Mesenchymal stem cell (in vitro differentiated cells and primary cell): ENCODE data around the gene COBLL1.

Source experiments
- DNase-seq: peaks from one replicate; pipeline ENCODE4 v3.0.0-alpha.2; 2013
- H2AFZ ChIP-seq: one replicate; pipeline ENCODE4 v1.6.1; 2013; ENCODE audit warnings: low read depth, mild to moderate bottlenecking, control low read depth, inconsistent platforms, low read length, moderate library complexity
- H2AK5ac ChIP-seq: 2 replicates; pipeline ENCODE4 v1.6.1; 2013; ENCODE audit warnings: low read length, moderate library complexity, mild to moderate bottlenecking, inconsistent platforms; ENCODE audit not compliant: severe bottlenecking
- H2BK120ac ChIP-seq: one replicate; pipeline ENCODE4 v1.6.1; 2013; ENCODE audit warnings: low read depth, mild to moderate bottlenecking, inconsistent platforms, low read length, moderate library complexity
- H2BK12ac ChIP-seq, 2 experiments: one replicate each; pipeline ENCODE4 v1.6.1; 2013; ENCODE audit warnings: inconsistent platforms in 2 of 2, low read length in 2 of 2, mild to moderate bottlenecking in 2 of 2, moderate library complexity in 2 of 2, control low read depth in 1 of 2
- H2BK15ac ChIP-seq: one replicate; pipeline ENCODE4 v1.6.1; 2013; ENCODE audit warnings: mild to moderate bottlenecking, low read depth, inconsistent platforms; ENCODE audit not compliant: poor library complexity, severe bottlenecking
- H2BK5ac ChIP-seq: 2 replicates; pipeline ENCODE4 v1.6.1; 2013; ENCODE audit warnings: low read depth, mild to moderate bottlenecking, low read length, control low read depth, inconsistent platforms; ENCODE audit not compliant: poor library complexity, severe bottlenecking
- H3K14ac ChIP-seq, 2 experiments: one replicate each; pipeline ENCODE4 v1.6.1; 2013; ENCODE audit warnings: inconsistent platforms in 2 of 2, low read length in 2 of 2, control low read depth in 1 of 2, mild to moderate bottlenecking in 1 of 2, moderate library complexity in 1 of 2
- H3K18ac ChIP-seq, 2 experiments: one replicate each; pipeline ENCODE4 v1.6.1; 2013; ENCODE audit warnings: inconsistent platforms in 2 of 2, low read length in 2 of 2, control low read depth in 1 of 2, low read depth in 1 of 2, mild to moderate bottlenecking in 1 of 2
- H3K23ac ChIP-seq, 2 experiments: one replicate each; pipeline ENCODE4 v1.6.1; 2013; ENCODE audit warnings: inconsistent platforms in 2 of 2, low read length in 2 of 2, mild to moderate bottlenecking in 2 of 2, moderate library complexity in 2 of 2, control low read depth in 1 of 2
- H3K27ac ChIP-seq: 2 replicates; pipeline ENCODE4 v1.5.1; 2013; ENCODE audit warnings: mild to moderate bottlenecking, moderate library complexity, low read length, control low read depth, inconsistent platforms; ENCODE audit not compliant: poor library complexity, severe bottlenecking
- H3K27me3 ChIP-seq, 2 experiments: 2 replicates each; pipeline versions ENCODE4 v1.6.1 to v1.7.0; 2013; ENCODE audit warnings: low read length in 2 of 2, mild to moderate bottlenecking in 2 of 2, moderate library complexity in 2 of 2, control low read depth in 1 of 2, inconsistent platforms in 1 of 2; ENCODE audit not compliant: control insufficient read depth in 1 of 2, insufficient read depth in 1 of 2
- H3K36me3 ChIP-seq, 2 experiments: 2 replicates each; pipeline versions ENCODE4 v1.6.1 to v1.7.0; 2013; ENCODE audit warnings: low read length in 2 of 2, control low read depth in 1 of 2, inconsistent platforms in 1 of 2, low read depth in 1 of 2, mild to moderate bottlenecking in 1 of 2; ENCODE audit not compliant: insufficient read depth in 2 of 2, control insufficient read depth in 1 of 2
- H3K4ac ChIP-seq, 2 experiments: one replicate each; pipeline ENCODE4 v1.6.1; 2013; ENCODE audit warnings: inconsistent platforms in 2 of 2, low read length in 2 of 2, mild to moderate bottlenecking in 2 of 2, moderate library complexity in 2 of 2, control low read depth in 1 of 2, low read depth in 1 of 2
- H3K4me1 ChIP-seq: 2 replicates; pipeline ENCODE4 v1.6.1; 2013; ENCODE audit warnings: low read depth, low read length, control low read depth; ENCODE audit not compliant: control insufficient read depth, insufficient read depth
- H3K4me2 ChIP-seq: 2 replicates; pipeline ENCODE4 v1.6.1; 2013; ENCODE audit warnings: low read length, mild to moderate bottlenecking, inconsistent platforms; ENCODE audit not compliant: poor library complexity, severe bottlenecking
- H3K4me3 ChIP-seq, 2 experiments: 2 replicates each; pipeline versions ENCODE4 v1.5.1 to v1.7.0; 2013; ENCODE audit warnings: low read length in 2 of 2, mild to moderate bottlenecking in 2 of 2, control low read depth in 1 of 2, low read depth in 1 of 2; ENCODE audit not compliant: insufficient read depth in 1 of 2
- H3K79me1 ChIP-seq: replicated peaks from 2 replicates; pipeline ENCODE4 v1.6.1; 2013; ENCODE audit warnings: mild to moderate bottlenecking, control low read depth, low read length, inconsistent platforms; ENCODE audit not compliant: poor library complexity, severe bottlenecking
- H3K9ac ChIP-seq: 2 replicates; pipeline ENCODE4 v1.7.0; 2013; ENCODE audit warnings: mild to moderate bottlenecking, low read length, moderate library complexity
- H3K9me3 ChIP-seq: 2 replicates; pipeline ENCODE4 v1.7.0; 2013; ENCODE audit warnings: mild to moderate bottlenecking, low read length; ENCODE audit not compliant: control insufficient read depth
- H4K8ac ChIP-seq: one replicate; pipeline ENCODE4 v1.6.1; 2013; ENCODE audit warnings: inconsistent platforms, mild to moderate bottlenecking, low read length, moderate library complexity
- H4K91ac ChIP-seq: one replicate; pipeline ENCODE4 v1.6.1; 2013; ENCODE audit warnings: mild to moderate bottlenecking, low read length, inconsistent platforms
- WGBS: methylation state at CpG from one replicate; pipeline ENCODE4 v1.1.7; 2013; ENCODE audit warnings: mixed read lengths; 5-methylcytosine and 5-hydroxymethylcytosine counted together

Gene COBLL1

DNA sequence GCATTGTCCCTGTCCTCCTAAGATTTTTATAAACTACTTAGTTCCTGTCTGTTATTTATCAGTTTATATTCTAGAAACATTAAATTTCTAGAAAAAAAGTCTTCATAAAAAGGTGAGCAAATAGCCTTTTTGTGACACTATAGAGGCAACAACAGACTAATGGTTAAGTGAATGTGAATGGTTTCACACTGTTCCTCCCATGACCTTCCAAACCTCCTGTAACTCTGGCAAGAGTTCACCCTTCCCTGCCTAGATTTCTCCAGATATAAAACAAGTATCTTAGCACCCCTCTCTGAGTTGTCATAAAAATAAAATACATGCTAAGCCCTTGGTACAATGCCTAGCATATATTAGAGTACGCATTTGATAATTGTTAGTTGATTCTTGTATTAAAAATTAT, 29.2 kb downstream of the COBLL1 start:
- H2BK120ac ChIP-seq: no peak overlapping the region
- peaks cover 4% of the 10 kb centered on the region for H3K4me1 ChIP-seq
- no peak overlapping the region for H3K4me2 ChIP-seq
- H4K8ac ChIP-seq: no peak overlapping the region
- H3K18ac ChIP-seq: no peak overlapping the region
- no CpG with 5 or more reads among the region's 1 CpG for WGBS
- DNase-seq: no peak
- no peak overlapping the region for H3K14ac ChIP-seq
- no peak overlapping the region for H2AFZ ChIP-seq
- H3K9ac ChIP-seq: no peak overlapping the region
- no peak overlapping the region for H3K23ac ChIP-seq
- H2AK5ac ChIP-seq: no peak overlapping the region
- no peaks in the 10 kb centered on the region for H3K9me3 ChIP-seq
- no peak overlapping the region for H3K4me3 ChIP-seq
- H2BK5ac ChIP-seq: no peak overlapping the region
- H3K4ac ChIP-seq: no peak overlapping the region
- H3K27me3 ChIP-seq: no peaks in the 10 kb centered on the region
- no peak overlapping the region for H3K27ac ChIP-seq
- no peak overlapping the region for H2BK15ac ChIP-seq
- H2BK12ac ChIP-seq: no peak overlapping the region
- no peak overlapping the region for H4K91ac ChIP-seq
- H3K79me1 ChIP-seq: peaks cover 5% of the 10 kb centered on the region
- no peaks in the 10 kb centered on the region for H3K36me3 ChIP-seq

DNA sequence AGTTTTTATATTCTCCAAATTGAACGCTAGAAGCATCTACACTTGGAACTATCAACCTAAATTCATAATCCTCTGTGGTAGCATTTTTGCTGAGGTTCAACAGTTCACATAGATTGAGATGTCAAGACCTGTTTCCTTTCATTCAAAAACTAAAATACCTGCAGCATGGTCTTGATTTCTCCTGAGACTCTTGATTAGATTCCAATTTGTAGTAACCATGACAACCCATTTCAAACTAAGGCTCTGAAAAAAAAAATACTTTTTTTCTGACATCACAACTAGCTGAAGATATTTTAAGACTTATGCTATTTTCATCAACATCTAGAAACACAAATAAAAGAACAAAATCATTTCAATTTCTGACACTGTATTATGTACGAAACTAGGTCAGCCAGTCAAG, 29.8 kb downstream of the COBLL1 start:
- no peaks in the 10 kb centered on the region for H3K9me3 ChIP-seq
- H3K27ac ChIP-seq: no peak overlapping the region
- no peak overlapping the region for H3K23ac ChIP-seq
- H3K79me1 ChIP-seq: peaks cover 5% of the 10 kb centered on the region
- H3K9ac ChIP-seq: no peak overlapping the region
- no peak overlapping the region for H4K91ac ChIP-seq
- H2BK12ac ChIP-seq: no peak overlapping the region
- no peak overlapping the region for H4K8ac ChIP-seq
- H3K27me3 ChIP-seq: no peaks in the 10 kb centered on the region
- H2BK5ac ChIP-seq: no peak overlapping the region
- no peak overlapping the region for H3K18ac ChIP-seq
- no peaks in the 10 kb centered on the region for H3K36me3 ChIP-seq
- H3K4me2 ChIP-seq: no peak overlapping the region
- no peak overlapping the region for H2AK5ac ChIP-seq
- H3K14ac ChIP-seq: no peak overlapping the region
- WGBS: 100% methylated on average over 2 of the region's 2 CpGs
- no peak overlapping the region for H2BK15ac ChIP-seq
- no peak overlapping the region for H2AFZ ChIP-seq
- H3K4me3 ChIP-seq: no peak overlapping the region
- H2BK120ac ChIP-seq: no peak overlapping the region
- H3K4me1 ChIP-seq: peaks cover 4% of the 10 kb centered on the region
- no peak for DNase-seq
- no peak overlapping the region for H3K4ac ChIP-seq

GRCh38 chr2:164810843-164811242, 30.8 kb downstream of the COBLL1 start:
- no peak overlapping the region for H2BK15ac ChIP-seq
- H3K4me2 ChIP-seq: no peak overlapping the region

GRCh38 chr2:164808776-164809175, 32.8 kb downstream of the COBLL1 start:
- H4K8ac ChIP-seq: no peak overlapping the region
- no peak overlapping the region for H2AK5ac ChIP-seq
- no peak overlapping the region for H2BK120ac ChIP-seq
- H3K79me1 ChIP-seq: peaks cover 9% of the 10 kb centered on the region
- no peaks in the 10 kb centered on the region for H3K27me3 ChIP-seq
- H3K14ac ChIP-seq: no peak overlapping the region
- H2BK12ac ChIP-seq: no peak overlapping the region
- H3K4ac ChIP-seq: no peak overlapping the region
- H4K91ac ChIP-seq: no peak overlapping the region
- DNase-seq: no peak
- no peaks in the 10 kb centered on the region for H3K4me1 ChIP-seq
- no peak overlapping the region for H2BK5ac ChIP-seq
- no peak overlapping the region for H3K23ac ChIP-seq
- no peak overlapping the region for H3K9ac ChIP-seq
- no peak overlapping the region for H3K4me2 ChIP-seq
- no peaks in the 10 kb centered on the region for H3K9me3 ChIP-seq
- no CpG with 5 or more reads among the region's 1 CpG for WGBS
- H3K18ac ChIP-seq: no peak overlapping the region
- no peak overlapping the region for H2BK15ac ChIP-seq
- no peak overlapping the region for H3K27ac ChIP-seq
- H2AFZ ChIP-seq: no peak overlapping the region
- H3K36me3 ChIP-seq: no peaks in the 10 kb centered on the region
- H3K4me3 ChIP-seq: no peak overlapping the region

More at GRCh38 chr2:164810843-164811242, 30.8 kb downstream of the COBLL1 start:
- H2AK5ac ChIP-seq: no peak overlapping the region
- H3K27me3 ChIP-seq: no peaks in the 10 kb centered on the region
- peaks cover 4% of the 10 kb centered on the region for H3K4me1 ChIP-seq
- H3K27ac ChIP-seq: no peak overlapping the region
- no peak overlapping the region for H2BK120ac ChIP-seq
- H2AFZ ChIP-seq: no peak overlapping the region
- no peak overlapping the region for H3K23ac ChIP-seq
- H3K9me3 ChIP-seq: no peaks in the 10 kb centered on the region
- no peaks in the 10 kb centered on the region for H3K36me3 ChIP-seq
- no peak overlapping the region for H4K91ac ChIP-seq
- H3K79me1 ChIP-seq: peaks cover 6% of the 10 kb centered on the region
- peak; percentile 69 for DNase-seq
- H3K4ac ChIP-seq: no peak overlapping the region
- H4K8ac ChIP-seq: no peak overlapping the region
- H2BK12ac ChIP-seq: no peak overlapping the region
- no peak overlapping the region for H3K4me3 ChIP-seq
- no peak overlapping the region for H3K9ac ChIP-seq
- H3K18ac ChIP-seq: no peak overlapping the region
- H2BK5ac ChIP-seq: no peak overlapping the region
- H3K14ac ChIP-seq: no peak overlapping the region
